SK-N-SH treated with all-trans-retinoic acid at 6 μM for 48 hours (cell line): ENCODE measurements around the gene MYO5C.

ENCODE experiments used
- ARNTL ChIP-seq: fragments of 450-650 bp; formaldehyde crosslinking; IDR thresholded peaks from 2 replicates; pipeline ENCODE4 v1.5.0; 2020; ENCODE audit warnings: low read depth, mild to moderate bottlenecking, moderate library complexity, borderline replicate concordance
- PATZ1 ChIP-seq: fragments of 250-450 bp; sonication (Bioruptor Pico); IDR thresholded peaks from 2 replicates; pipeline ENCODE4 v1.8.0; 2020; ENCODE audit warnings: mild to moderate bottlenecking, moderate library complexity, borderline replicate concordance
- PPARA ChIP-seq: fragments of 250-450 bp; sonication (Bioruptor Pico); IDR thresholded peaks from 2 replicates; pipeline ENCODE4 v1.5.0; 2020; ENCODE audit warnings: mild to moderate bottlenecking, borderline replicate concordance
- TOX ChIP-seq: fragments of 250-450 bp; sonication (Bioruptor Pico); IDR thresholded peaks from 2 replicates; pipeline ENCODE4 v1.8.0; 2021; ENCODE audit warnings: mild to moderate bottlenecking, moderate library complexity, borderline replicate concordance
- ZFP30 ChIP-seq: fragments of 450-650 bp; formaldehyde crosslinking; IDR thresholded peaks from 2 replicates; pipeline ENCODE4 v1.5.0; 2022; ENCODE audit warnings: mild to moderate bottlenecking, moderate library complexity

- TF ChIP-seq TOX (no peak), PPARA (CRISPR knock-in tag) (no peak), PATZ1 (CRISPR knock-in tag) (no peak), ARNTL (CRISPR knock-in tag) (no peak), ZFP30 (CRISPR knock-in tag) (no peak)
These were observed 137.4 kb downstream of the MYO5C start for GRCh38 chr15:52158084-52158765.
